D721Med (cell line): Measurements from ENCODE around the gene SSX5.
A peak's percentile ranks its signal among the peaks of the same experiment; 100 is the strongest.
"Not testable (repeated sequence)": the region's sequence is repeated elsewhere in the genome, so short reads cannot be mapped to it uniquely, and the experiment has no call there.

Experiments used
- DNase-seq: peaks from one replicate; pipeline ENCODE4 v3.0.0; 2011; ENCODE audit warnings: low spot score; ENCODE audit not compliant: insufficient read length
- FAIRE-seq: peaks from 2 replicates; lab custom pipeline; 2011; peaks lifted over from hg19 to GRCh38; lab: Jason Lieb, UNC
- TF ChIP-seq, protein P1 (sequence below): IDR thresholded peaks from 2 replicates; pipeline ENCODE4 v1.5.1; 2012; ENCODE audit warnings: mild to moderate bottlenecking, control low read depth; ENCODE audit not compliant: insufficient read depth; ENCODE audit errors: missing control alignments

Gene SSX5

DNA sequence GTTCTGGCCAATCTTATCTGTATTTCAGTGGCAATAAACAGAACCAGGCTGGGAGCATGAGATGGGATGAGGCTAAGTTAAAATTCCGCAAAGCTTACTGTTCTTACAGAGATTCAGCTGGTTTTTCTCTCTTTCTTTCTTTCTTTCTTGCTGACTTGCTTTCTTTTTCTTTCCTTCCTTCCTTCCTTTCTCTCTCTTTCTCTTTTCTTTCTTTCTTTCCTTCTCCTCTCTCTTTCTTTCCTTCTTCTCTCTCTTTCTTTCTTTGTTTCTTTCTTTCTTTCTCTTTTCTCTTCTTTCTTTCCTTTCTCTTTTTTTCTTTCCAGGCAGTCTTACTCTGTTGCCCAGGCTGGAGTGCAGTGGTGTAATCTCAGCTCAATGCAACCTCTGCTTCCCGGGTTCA lies 41.8 kb downstream of the SSX5 start:
- DNase-seq: no peak
- FAIRE-seq: no peak
- TF ChIP-seq, protein P1, sequence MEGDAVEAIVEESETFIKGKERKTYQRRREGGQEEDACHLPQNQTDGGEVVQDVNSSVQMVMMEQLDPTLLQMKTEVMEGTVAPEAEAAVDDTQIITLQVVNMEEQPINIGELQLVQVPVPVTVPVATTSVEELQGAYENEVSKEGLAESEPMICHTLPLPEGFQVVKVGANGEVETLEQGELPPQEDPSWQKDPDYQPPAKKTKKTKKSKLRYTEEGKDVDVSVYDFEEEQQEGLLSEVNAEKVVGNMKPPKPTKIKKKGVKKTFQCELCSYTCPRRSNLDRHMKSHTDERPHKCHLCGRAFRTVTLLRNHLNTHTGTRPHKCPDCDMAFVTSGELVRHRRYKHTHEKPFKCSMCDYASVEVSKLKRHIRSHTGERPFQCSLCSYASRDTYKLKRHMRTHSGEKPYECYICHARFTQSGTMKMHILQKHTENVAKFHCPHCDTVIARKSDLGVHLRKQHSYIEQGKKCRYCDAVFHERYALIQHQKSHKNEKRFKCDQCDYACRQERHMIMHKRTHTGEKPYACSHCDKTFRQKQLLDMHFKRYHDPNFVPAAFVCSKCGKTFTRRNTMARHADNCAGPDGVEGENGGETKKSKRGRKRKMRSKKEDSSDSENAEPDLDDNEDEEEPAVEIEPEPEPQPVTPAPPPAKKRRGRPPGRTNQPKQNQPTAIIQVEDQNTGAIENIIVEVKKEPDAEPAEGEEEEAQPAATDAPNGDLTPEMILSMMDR: no peak

DNA sequence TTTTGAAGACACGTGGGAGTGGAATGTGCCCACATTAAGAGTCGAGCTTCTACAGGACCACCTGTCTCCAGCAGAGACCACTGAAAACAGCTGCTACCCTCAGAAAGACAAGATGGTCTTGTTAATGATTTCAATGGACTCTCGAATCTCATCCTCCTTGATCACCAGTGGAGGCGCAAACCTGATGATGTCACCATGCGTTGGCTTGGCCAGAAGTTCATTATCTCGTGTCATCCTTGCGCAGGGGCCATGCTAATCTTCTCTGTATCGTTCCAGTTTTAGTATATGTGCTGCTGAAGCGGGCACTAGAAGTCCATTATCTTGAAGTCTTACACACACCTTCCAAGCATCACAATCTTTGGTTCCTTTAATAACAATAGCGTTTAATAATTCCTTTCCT lies 42.8 kb downstream of the SSX5 start:
- DNase-seq: no peak
- TF ChIP-seq, protein P1: no peak
- FAIRE-seq: peak; percentile 72

GRCh38 chrX:48142697-48143096 lies 53.9 kb downstream of the SSX5 start:
- FAIRE-seq: peak; percentile 63
- not testable (repeated sequence) for DNase-seq

GRCh38 chrX:48141810-48142508 lies 54.6 kb downstream of the SSX5 start:
- peak; percentile 61 for FAIRE-seq
- not testable (repeated sequence) for DNase-seq

DNA sequence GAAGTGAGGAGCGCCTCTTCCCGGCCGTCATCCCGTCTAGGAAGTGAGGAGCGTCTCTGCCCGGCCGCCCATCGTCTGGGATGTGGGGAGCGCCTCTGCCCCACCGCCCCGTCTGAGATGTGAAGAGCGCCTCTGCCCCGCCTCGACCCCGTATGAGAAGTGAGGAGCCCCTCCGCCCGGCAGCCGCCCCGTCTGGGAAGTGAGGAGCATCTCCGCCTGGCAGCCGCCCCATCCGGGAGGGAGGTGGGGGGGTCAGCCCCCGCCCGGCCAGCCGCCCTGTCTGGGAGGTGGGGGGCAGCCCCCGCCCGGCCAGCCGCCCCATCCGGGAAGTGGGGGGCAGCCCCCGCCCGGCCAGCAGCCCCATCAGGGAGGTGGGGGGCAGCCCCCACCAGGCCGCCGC lies 57.5 kb downstream of the SSX5 start:
- DNase-seq, FAIRE-seq: not testable (repeated sequence)
